HepG2 (cell line): ENCODE measurements around the gene SELENOH. TPM values are rescaled to one million over a fixed set of nuclear protein-coding genes. Genes with fewer than 3 reads are reported as not detected.
A peak's percentile ranks its signal among the peaks of the same experiment; 100 is the strongest.

ENCODE experiments used
- ATF7-NPFF ChIP-seq: sonication (generic); formaldehyde crosslinking; IDR thresholded peaks from 2 replicates; pipeline ENCODE4 v1.8.1; 2023; ENCODE audit warnings: mild to moderate bottlenecking, low read depth, missing genetic modification reagents, moderate library complexity
- CHCHD3 ChIP-seq: sonication (generic); formaldehyde crosslinking; IDR thresholded peaks from 2 replicates; pipeline ENCODE4 v1.8.0; 2022; ENCODE audit warnings: mild to moderate bottlenecking, missing genetic modification reagents, moderate library complexity
- HNRNPUL1 ChIP-seq: fragments of 200-400 bp; formaldehyde crosslinking; IDR thresholded peaks from 2 replicates; pipeline ENCODE4 v1.6.1; 2017; ENCODE audit warnings: low read depth, mild to moderate bottlenecking, low read length, moderate library complexity
- KLF12 ChIP-seq: sonication (generic); formaldehyde crosslinking; IDR thresholded peaks from 2 replicates; pipeline ENCODE4 v1.4.0; 2020; ENCODE audit warnings: missing genetic modification reagents, borderline replicate concordance
- RFXANK ChIP-seq: IDR thresholded peaks from 2 replicates; pipeline ENCODE4 v1.6.1; 2016
- SAP130 ChIP-seq: IDR thresholded peaks from 2 replicates; pipeline ENCODE4 v1.6.1; 2016; ENCODE audit warnings: low read depth
- SIX4 ChIP-seq: sonication (generic); formaldehyde crosslinking; IDR thresholded peaks from 2 replicates; pipeline ENCODE4 v1.4.0; 2020; ENCODE audit warnings: missing genetic modification reagents
- SOX13 ChIP-seq, 3 experiments: fragments of 450-650 bp in 1 of 3; sonication (generic) in 1 of 3; formaldehyde crosslinking in 1 of 3; IDR thresholded peaks in 2 of 3; conservative IDR thresholded peaks in 1 of 3; 2 replicates each; pipeline versions ENCODE4 v1.5.0 to v1.6.1; 2016 to 2020; ENCODE audit warnings: antibody characterized with exemption in 1 of 3, mild to moderate bottlenecking in 1 of 3, missing compliant biosample characterization in 1 of 3, missing genetic modification reagents in 1 of 3, moderate library complexity in 1 of 3
- SRSF4 ChIP-seq: fragments of 200-400 bp; formaldehyde crosslinking; IDR thresholded peaks from one replicate; pipeline ENCODE4 v1.6.1; 2018; ENCODE audit warnings: mild to moderate bottlenecking, low read depth, low read length, moderate library complexity; ENCODE audit not compliant: poor library complexity, severe bottlenecking
- TOE1 ChIP-seq: sonication (generic); formaldehyde crosslinking; IDR thresholded peaks from 2 replicates; pipeline ENCODE4 v1.4.0; 2020; ENCODE audit warnings: mild to moderate bottlenecking, missing genetic modification reagents
- U2AF2 ChIP-seq: fragments of 200-400 bp; formaldehyde crosslinking; IDR thresholded peaks from 2 replicates; pipeline ENCODE4 v1.6.1; 2017; ENCODE audit warnings: low read depth, mild to moderate bottlenecking, low read length
- ZNF33A ChIP-seq: sonication (generic); formaldehyde crosslinking; IDR thresholded peaks from 2 replicates; pipeline ENCODE4 v1.5.1; 2020; ENCODE audit warnings: missing genetic modification reagents, mild to moderate bottlenecking, moderate library complexity, borderline replicate concordance
- ZNF558 ChIP-seq: sonication (generic); formaldehyde crosslinking; IDR thresholded peaks from 2 replicates; pipeline ENCODE4 v1.9.0; 2022; ENCODE audit warnings: mild to moderate bottlenecking, missing genetic modification reagents, borderline replicate concordance
- ZNF598 ChIP-seq: sonication (generic); formaldehyde crosslinking; IDR thresholded peaks from 2 replicates; pipeline ENCODE4 v1.5.1; 2020; ENCODE audit warnings: mild to moderate bottlenecking, missing genetic modification reagents, borderline replicate concordance
- ZNF616 ChIP-seq: sonication (generic); formaldehyde crosslinking; IDR thresholded peaks from 2 replicates; pipeline ENCODE4 v1.5.0; 2020; ENCODE audit warnings: low read depth, mild to moderate bottlenecking, missing genetic modification reagents
- ZNF761 ChIP-seq: sonication (generic); formaldehyde crosslinking; conservative IDR thresholded peaks from 2 replicates; pipeline ENCODE4 v1.4.0; 2020; ENCODE audit warnings: mild to moderate bottlenecking, missing genetic modification reagents
- polyA plus RNA-seq, 8 experiments: library from polyadenylated mRNA; depleted of rRNA in 3 of 8; stranded (reverse) in 7 of 8; unstranded in 1 of 8; fragments of >200 nt; fragmentation: Illumina TruSeq in 4 of 8; extraction: Trizol in 4 of 8; gene quantifications; 2 replicates each; pipeline versions ENCODE4 v1.2.1 to v1.2.3, GENCODE V29; 2011 to 2016; ENCODE audit warnings: low read depth in 4 of 8, missing spikeins in 1 of 8, mixed read lengths in 1 of 8; ENCODE audit not compliant: insufficient read depth in 1 of 8
- total RNA-seq, 5 experiments: library from RNA; depleted of rRNA; stranded (reverse); fragments of >200 nt; fragmentation: Illumina TruSeq; extraction: Trizol; gene quantifications; 2 replicates each; pipeline ENCODE4 v1.2.3, GENCODE V29; 2016; ENCODE audit warnings: low read depth in 1 of 5
- TF ChIP-seq, protein P1 (sequence below): sonication (generic); formaldehyde crosslinking; IDR thresholded peaks from 2 replicates; pipeline ENCODE4 v1.5.0; 2020; ENCODE audit warnings: mild to moderate bottlenecking, missing genetic modification reagents, borderline replicate concordance
- TF ChIP-seq, protein P2 (sequence below): sonication (generic); formaldehyde crosslinking; IDR thresholded peaks from 2 replicates; pipeline ENCODE4 v1.5.1; 2020; ENCODE audit warnings: missing genetic modification reagents, mild to moderate bottlenecking, borderline replicate concordance
- TF ChIP-seq, protein P3 (sequence below): IDR thresholded peaks from 2 replicates; pipeline ENCODE4 v1.6.1; 2016; ENCODE audit warnings: low read depth
- TF ChIP-seq, protein P4 (sequence below): IDR thresholded peaks from 2 replicates; pipeline ENCODE4 v1.6.1; 2018; ENCODE audit warnings: missing genetic modification reagents, mild to moderate bottlenecking, missing compliant biosample characterization

The SELENOH gene
- total and polyA plus RNA-seq, 2 of the 13 experiments (the other 11 are each of a cell fraction or from before 2014, with no cell fraction given) = 27.2 to 77.4 TPM

DNA sequence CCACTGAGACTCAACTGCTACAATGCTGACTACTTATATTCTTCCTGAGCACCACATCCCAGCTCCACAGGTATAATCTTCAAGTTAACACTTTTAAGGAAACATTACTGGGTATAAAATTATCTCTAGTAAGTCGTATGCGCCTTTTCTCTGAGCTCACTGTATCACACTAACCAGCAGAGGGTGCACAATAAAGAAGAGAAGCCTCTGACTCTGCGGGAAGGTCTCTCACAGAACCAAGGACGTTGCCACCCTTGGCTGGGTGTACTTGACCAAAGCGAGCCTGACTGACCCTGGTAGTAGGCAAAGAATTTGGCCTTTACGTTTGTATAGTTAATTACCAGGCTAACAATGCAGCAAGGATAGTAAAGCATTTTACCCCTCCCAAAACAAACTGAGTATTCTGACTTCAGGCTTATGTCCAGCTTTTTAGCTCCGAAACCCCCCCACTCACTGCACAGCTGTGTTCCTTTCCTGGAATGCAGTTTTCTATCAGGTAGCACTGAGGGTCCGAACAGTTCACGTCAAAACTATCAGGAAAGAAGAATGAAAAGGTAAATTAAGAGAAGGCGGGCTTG is 10.5 kb downstream of the SELENOH start, which contains the start of gene BTBD18 (continued):
- TF ChIP-seq, protein P1, sequence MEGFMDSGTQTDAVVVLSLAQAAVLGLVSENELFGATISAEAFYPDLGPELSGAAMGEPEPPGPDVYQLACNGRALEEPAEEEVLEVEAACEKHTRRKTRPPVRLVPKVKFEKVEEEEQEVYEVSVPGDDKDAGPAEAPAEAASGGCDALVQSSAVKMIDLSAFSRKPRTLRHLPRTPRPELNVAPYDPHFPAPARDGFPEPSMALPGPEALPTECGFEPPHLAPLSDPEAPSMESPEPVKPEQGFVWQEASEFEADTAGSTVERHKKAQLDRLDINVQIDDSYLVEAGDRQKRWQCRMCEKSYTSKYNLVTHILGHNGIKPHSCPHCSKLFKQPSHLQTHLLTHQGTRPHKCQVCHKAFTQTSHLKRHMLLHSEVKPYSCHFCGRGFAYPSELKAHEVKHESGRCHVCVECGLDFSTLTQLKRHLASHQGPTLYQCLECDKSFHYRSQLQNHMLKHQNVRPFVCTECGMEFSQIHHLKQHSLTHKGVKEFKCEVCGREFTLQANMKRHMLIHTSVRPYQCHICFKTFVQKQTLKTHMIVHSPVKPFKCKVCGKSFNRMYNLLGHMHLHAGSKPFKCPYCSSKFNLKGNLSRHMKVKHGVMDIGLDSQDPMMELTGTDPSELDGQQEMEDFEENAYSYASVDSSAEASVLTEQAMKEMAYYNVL (CRISPR knock-in tag) = no peak
- TF ChIP-seq ZNF33A (no peak), HNRNPUL1 (no peak), RFXANK (CRISPR knock-in tag) (no peak), SIX4 (CRISPR knock-in tag) (no peak), KLF12 (CRISPR knock-in tag) (no peak), SOX13 (IDR thresholded peaks at IDR 0.05) (no peak), SOX13 (CRISPR knock-in tag; conservative IDR thresholded peaks at IDR 0.05 in 1 of 2, IDR thresholded peaks at IDR 0.05 in 1 of 2) (peak in 1 of 2 experiments; percentile 68; a peak in 2 of 4 replicates), SAP130 (CRISPR knock-in tag) (peak; percentile 34; the same call in 1 of the 2 replicates), ATF7-NPFF (CRISPR knock-in tag) (no peak), TOE1 (CRISPR knock-in tag) (no peak), ZNF761 (CRISPR knock-in tag) (no peak), CHCHD3 (CRISPR knock-in tag) (no peak), SRSF4 (no peak), ZNF558 (CRISPR knock-in tag) (no peak), ZNF616 (CRISPR knock-in tag) (no peak), ZNF598 (no peak), U2AF2 (no peak)
- TF ChIP-seq, protein P2, sequence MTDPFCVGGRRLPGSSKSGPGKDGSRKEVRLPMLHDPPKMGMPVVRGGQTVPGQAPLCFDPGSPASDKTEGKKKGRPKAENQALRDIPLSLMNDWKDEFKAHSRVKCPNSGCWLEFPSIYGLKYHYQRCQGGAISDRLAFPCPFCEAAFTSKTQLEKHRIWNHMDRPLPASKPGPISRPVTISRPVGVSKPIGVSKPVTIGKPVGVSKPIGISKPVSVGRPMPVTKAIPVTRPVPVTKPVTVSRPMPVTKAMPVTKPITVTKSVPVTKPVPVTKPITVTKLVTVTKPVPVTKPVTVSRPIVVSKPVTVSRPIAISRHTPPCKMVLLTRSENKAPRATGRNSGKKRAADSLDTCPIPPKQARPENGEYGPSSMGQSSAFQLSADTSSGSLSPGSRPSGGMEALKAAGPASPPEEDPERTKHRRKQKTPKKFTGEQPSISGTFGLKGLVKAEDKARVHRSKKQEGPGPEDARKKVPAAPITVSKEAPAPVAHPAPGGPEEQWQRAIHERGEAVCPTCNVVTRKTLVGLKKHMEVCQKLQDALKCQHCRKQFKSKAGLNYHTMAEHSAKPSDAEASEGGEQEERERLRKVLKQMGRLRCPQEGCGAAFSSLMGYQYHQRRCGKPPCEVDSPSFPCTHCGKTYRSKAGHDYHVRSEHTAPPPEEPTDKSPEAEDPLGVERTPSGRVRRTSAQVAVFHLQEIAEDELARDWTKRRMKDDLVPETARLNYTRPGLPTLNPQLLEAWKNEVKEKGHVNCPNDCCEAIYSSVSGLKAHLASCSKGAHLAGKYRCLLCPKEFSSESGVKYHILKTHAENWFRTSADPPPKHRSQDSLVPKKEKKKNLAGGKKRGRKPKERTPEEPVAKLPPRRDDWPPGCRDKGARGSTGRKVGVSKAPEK (CRISPR knock-in tag) = no peak
- TF ChIP-seq, protein P3, sequence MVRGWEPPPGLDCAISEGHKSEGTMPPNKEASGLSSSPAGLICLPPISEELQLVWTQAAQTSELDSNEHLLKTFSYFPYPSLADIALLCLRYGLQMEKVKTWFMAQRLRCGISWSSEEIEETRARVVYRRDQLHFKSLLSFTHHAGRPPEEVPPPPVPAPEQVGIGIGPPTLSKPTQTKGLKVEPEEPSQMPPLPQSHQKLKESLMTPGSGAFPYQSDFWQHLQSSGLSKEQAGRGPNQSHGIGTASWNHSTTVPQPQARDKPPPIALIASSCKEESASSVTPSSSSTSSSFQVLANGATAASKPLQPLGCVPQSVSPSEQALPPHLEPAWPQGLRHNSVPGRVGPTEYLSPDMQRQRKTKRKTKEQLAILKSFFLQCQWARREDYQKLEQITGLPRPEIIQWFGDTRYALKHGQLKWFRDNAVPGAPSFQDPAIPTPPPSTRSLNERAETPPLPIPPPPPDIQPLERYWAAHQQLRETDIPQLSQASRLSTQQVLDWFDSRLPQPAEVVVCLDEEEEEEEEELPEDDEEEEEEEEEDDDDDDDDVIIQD (CRISPR knock-in tag) = no peak
- TF ChIP-seq, protein P4, sequence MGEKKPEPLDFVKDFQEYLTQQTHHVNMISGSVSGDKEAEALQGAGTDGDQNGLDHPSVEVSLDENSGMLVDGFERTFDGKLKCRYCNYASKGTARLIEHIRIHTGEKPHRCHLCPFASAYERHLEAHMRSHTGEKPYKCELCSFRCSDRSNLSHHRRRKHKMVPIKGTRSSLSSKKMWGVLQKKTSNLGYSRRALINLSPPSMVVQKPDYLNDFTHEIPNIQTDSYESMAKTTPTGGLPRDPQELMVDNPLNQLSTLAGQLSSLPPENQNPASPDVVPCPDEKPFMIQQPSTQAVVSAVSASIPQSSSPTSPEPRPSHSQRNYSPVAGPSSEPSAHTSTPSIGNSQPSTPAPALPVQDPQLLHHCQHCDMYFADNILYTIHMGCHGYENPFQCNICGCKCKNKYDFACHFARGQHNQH (CRISPR knock-in tag) = no peak
